Activated T-helper 1 cell treated with Interleukin-2 at 50 U/mL for 16 hours (primary cell): ENCODE measurements around the gene CALR3.
"Not testable (repeated sequence)": the region's sequence is repeated elsewhere in the genome, so short reads cannot be mapped to it uniquely, and the experiment has no call there.

Source experiments
- DNase-seq: peaks from one replicate; pipeline ENCODE4 v3.0.0-alpha.2; 2020; ENCODE audit warnings: low read depth

Gene CALR3

GRCh38 chr19:16457195-16457953 is 38.6 kb downstream of the CALR3 start:
- DNase-seq = no peak

- no peak for DNase-seq
These were observed 39.2 kb downstream of the CALR3 start for GRCh38 chr19:16456652-16457194.

GRCh38 chr19:16455489-16455888 is 40.5 kb downstream of the CALR3 start:
- DNase-seq = no peak

- no peak for DNase-seq
These were observed 41.5 kb downstream of the CALR3 start for GRCh38 chr19:16454351-16454918.

GRCh38 chr19:16452325-16452724 is 43.6 kb downstream of the CALR3 start:
- DNase-seq = no peak

GRCh38 chr19:16449330-16449961 is 46.5 kb downstream of the CALR3 start:
- DNase-seq = no peak

- not testable (repeated sequence) for DNase-seq
These were observed 47.1 kb downstream of the CALR3 start for GRCh38 chr19:16448872-16449271.

GRCh38 chr19:16446724-16447368 is 49.1 kb downstream of the CALR3 start:
- no peak for DNase-seq

GRCh38 chr19:16446108-16446723 is 49.8 kb downstream of the CALR3 start:
- DNase-seq = no peak

GRCh38 chr19:16445238-16446107 is 50.5 kb downstream of the CALR3 start:
- no peak for DNase-seq

GRCh38 chr19:16444269-16444600 is 51.7 kb downstream of the CALR3 start:
- DNase-seq = no peak

- DNase-seq = no peak
These were observed 53.3 kb downstream of the CALR3 start for GRCh38 chr19:16442386-16443276.

GRCh38 chr19:16441661-16442162 is 54.3 kb downstream of the CALR3 start:
- DNase-seq = no peak

- no peak for DNase-seq
These were observed 59.1 kb downstream of the CALR3 start for GRCh38 chr19:16436780-16437332.

- no peak for DNase-seq
These were observed 59.8 kb downstream of the CALR3 start for GRCh38 chr19:16435999-16436650.

- no peak for DNase-seq
These were observed 60.6 kb downstream of the CALR3 start for GRCh38 chr19:16435238-16435917.

GRCh38 chr19:16433986-16434385 is 62.0 kb downstream of the CALR3 start:
- no peak for DNase-seq

GRCh38 chr19:16429759-16430091 is 66.2 kb downstream of the CALR3 start:
- no peak for DNase-seq
